Measurements from ENCODE around the gene GPS1.

DNA sequence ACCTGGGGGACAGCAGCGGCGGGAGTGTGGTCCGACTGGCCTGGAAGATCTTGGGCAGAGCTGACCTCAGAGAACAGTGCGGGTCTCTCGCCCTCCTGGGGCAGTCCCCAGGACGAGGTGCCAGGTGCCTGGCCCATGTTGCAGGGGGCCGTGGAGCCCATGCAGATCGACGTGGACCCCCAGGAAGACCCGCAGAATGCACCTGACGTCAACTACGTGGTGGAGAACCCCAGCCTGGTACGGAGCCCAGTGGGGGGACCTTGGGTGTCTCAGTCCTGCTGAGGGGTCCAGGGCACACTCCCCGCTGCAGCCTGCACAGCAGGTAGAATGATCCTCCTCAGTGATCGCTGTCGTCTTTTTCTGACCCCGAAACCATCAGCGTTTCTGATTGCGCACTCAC is 1.4 kb downstream of the GPS1 start:
- TF ChIP-seq EZH2 (IDR thresholded peaks at IDR 0.05; ENCODE audit: borderline replicate concordance) (no peak), EZH2phosphoT487 (IDR thresholded peaks at IDR 0.05; ENCODE audit: low read depth, severe bottlenecking, unreplicated experiment) (no peak)
- TF ChIP-seq, protein P1, sequence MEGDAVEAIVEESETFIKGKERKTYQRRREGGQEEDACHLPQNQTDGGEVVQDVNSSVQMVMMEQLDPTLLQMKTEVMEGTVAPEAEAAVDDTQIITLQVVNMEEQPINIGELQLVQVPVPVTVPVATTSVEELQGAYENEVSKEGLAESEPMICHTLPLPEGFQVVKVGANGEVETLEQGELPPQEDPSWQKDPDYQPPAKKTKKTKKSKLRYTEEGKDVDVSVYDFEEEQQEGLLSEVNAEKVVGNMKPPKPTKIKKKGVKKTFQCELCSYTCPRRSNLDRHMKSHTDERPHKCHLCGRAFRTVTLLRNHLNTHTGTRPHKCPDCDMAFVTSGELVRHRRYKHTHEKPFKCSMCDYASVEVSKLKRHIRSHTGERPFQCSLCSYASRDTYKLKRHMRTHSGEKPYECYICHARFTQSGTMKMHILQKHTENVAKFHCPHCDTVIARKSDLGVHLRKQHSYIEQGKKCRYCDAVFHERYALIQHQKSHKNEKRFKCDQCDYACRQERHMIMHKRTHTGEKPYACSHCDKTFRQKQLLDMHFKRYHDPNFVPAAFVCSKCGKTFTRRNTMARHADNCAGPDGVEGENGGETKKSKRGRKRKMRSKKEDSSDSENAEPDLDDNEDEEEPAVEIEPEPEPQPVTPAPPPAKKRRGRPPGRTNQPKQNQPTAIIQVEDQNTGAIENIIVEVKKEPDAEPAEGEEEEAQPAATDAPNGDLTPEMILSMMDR (IDR thresholded peaks at IDR 0.05; ENCODE audit: poor library complexity): no peak
